ENCODE data around the gene UQCRC2.
"Not testable (repeated sequence)": the region's sequence is repeated elsewhere in the genome, so short reads cannot be mapped to it uniquely, and the experiment has no call there.

UQCRC2 gene

DNA sequence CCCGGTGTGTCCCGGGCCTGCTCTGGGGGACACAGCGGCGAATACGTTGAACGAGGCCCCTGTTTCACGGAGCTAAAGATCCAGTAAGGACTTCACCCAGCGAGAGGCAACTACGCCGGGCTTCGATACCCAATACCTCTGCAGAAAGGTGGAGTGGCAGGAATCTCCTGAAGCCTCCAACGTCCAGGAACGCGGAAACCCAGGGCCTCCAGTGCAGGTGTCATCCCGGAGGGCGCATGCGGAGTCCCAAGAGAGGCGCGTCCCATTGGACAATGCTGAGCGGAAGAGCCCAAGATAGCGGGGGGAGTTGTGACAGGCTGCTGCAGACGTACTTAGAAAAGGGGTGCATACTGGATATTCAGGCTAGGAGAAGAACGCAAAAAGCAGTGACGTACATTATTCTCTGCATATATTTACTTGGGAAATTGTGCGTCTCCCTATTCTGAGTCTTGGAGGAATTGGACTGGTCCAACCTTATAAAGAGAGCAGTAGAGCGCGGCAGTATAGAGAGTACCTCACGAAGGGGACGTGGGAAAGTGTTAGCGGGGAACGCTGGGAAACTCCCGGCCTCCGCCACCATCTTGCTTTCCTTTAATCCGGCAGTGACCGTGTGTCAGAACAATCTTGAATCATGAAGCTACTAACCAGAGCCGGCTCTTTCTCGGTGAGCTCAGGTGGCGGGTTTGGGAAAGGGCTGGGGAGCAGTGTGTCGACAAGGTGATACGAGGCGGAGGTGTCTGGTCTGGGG, at the start of gene UQCRC2:
UQCRC2 (plus strand) TSS at position 569 of the 748 bp plus-strand sequence; CDS start at position 632, 63 bp downstream.
- DNase-seq (ENCODE audit: low spot score): peak; percentile 96

DNA sequence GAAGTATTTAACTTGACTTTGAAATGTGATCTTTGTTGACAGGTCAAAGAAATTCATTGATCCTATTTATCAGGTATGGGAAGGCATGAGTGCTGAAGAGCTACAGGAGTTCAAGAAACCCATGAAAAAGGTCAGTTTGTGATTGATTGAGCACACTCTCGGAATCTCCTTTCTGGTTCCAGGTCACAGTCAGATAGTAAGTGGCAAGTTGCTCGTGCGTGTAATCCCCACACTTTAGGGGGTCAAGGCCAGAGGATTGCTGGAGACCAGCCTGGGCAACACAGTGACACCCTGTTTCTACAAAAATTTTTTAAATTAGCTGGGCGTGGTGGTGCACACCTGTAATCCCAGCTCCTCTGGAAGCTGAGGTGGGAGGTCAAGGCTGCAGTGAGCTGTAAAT, 20.5 kb upstream of the UQCRC2 start:
- DNase-seq (ENCODE audit: low spot score): not testable (repeated sequence)

GRCh38 chr16:21933316-21933715, 19.8 kb upstream of the UQCRC2 start:
- not testable (repeated sequence) for DNase-seq (ENCODE audit: low spot score)

DNA sequence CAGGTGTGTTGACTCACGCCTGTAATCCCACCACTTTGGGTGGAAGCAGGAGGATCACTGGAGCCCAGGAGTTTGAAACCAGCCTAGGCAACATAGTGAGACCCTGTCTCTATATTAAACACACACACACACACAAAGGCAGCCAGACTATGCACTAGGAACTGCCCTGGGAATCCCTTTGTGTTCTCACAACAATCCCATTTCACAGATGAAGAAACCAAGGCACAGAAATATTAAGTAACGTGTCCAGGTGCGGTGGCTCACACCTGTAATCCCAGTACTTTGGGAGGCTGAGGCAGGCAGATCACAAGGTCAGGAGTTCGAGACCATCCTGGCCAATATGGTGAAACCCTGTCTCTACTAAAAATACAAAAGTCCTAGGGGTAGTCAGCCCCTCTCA, 19.4 kb upstream of the UQCRC2 start:
- not testable (repeated sequence) for DNase-seq (ENCODE audit: low spot score)

DNA sequence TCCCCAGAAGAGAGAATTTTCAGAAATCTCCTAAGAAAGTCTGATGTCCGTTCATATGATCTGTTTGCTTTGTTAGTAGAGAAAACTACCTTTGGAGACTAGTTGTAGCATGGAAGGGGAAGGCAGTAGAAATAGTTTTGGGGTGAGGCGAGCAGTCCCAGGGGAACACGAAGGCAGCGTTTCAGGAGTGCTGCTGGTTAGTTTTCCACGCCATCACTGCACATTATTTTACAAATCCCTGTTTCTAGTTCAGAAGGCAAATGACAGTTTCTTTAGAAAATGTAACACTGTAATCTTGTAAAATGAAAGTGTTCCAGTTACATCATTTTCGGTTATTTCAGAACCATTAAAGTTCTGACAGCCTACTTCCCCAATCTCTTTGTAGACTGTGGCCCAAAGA, 16.9 kb upstream of the UQCRC2 start:
- not testable (repeated sequence) for DNase-seq (ENCODE audit: low spot score)

GRCh38 chr16:21937336-21937829, 15.8 kb upstream of the UQCRC2 start:
- peak; percentile 52 for DNase-seq (ENCODE audit: low spot score)

- DNase-seq (ENCODE audit: low spot score): no peak
Observed at GRCh38 chr16:21940570-21940969, 12.6 kb upstream of the UQCRC2 start.

- DNase-seq (ENCODE audit: low spot score): no peak
Observed at GRCh38 chr16:21943571-21943970, 9.6 kb upstream of the UQCRC2 start.

DNA sequence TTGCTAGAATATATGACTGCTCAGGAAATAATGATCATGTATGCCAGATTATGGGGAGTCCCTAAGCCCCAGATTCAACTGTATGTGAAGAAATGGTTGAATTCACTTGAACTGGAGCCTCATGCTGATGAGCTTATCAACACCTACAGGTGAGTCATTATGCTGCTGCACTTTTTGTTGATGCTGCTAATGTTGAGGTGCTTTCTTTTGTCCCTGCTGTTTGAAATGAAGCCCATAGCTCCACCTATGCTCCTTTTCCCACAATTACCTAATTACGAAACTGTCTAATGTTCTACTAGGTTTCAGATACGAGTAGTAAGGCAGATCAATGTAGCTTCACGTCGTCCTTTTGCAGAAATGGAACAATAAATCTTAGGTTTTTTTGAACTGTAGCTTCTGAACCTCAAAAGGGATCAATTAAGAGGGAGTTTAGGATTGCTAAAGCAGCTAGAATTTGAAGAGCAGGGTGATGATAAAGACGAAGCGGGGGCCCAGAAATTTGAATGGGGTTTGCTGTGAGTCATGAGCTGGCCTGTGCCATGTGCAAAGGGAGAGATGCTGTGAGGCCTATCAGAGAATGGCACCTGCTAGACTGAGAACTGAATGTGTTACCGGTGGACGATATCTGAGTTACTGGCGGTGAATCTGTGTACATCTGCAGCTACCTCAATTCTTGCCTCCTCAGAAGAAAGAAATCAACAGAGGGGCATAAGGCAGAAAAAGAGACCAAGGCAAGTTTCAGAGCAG, 6.1 kb upstream of the UQCRC2 start:
- DNase-seq (ENCODE audit: low spot score): no peak

DNA sequence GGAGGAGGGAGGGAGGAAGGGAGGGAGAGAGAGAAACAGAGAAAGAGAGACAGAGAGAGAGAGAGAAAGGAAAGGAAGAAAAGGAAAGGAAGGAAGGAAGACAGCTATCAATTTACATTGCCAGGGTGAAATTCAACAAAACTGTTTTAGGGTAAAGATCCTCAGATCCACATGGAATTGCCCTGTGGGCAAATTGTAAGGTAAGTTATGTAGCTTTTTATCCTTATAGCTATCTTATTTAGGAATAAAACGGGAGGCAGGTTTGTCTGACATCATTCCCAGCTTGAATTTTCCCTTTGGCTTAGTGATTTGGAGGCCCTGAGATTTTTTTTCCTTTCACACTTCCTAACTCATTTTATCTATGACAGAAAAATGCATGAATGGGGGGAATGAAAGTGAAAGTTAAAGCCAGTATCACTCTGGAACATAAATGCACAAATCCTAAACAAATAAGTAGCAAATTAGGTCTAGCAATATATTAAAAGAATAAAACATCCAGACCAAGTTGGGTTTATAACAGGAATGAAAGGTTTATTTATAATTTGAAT, 3.4 kb upstream of the UQCRC2 start:
- DNase-seq (ENCODE audit: low spot score): no peak

- DNase-seq (ENCODE audit: low spot score): peak; percentile 39
Observed at GRCh38 chr16:21950782-21951521, 2.2 kb upstream of the UQCRC2 start.

GRCh38 chr16:21952040-21952792, 945 bp upstream of the UQCRC2 start:
- DNase-seq (ENCODE audit: low spot score): peak; percentile 81

- DNase-seq (ENCODE audit: low spot score): no peak
Observed at GRCh38 chr16:21953541-21953902, 361 bp downstream of the UQCRC2 start.

GRCh38 chr16:21957714-21958346, 4.7 kb downstream of the UQCRC2 start:
- no peak for DNase-seq (ENCODE audit: low spot score)

- no peak for DNase-seq (ENCODE audit: low spot score)
Observed at GRCh38 chr16:21959050-21959449, 5.9 kb downstream of the UQCRC2 start.

GRCh38 chr16:21962475-21962874, 9.3 kb downstream of the UQCRC2 start:
- no peak for DNase-seq (ENCODE audit: low spot score)

DNA sequence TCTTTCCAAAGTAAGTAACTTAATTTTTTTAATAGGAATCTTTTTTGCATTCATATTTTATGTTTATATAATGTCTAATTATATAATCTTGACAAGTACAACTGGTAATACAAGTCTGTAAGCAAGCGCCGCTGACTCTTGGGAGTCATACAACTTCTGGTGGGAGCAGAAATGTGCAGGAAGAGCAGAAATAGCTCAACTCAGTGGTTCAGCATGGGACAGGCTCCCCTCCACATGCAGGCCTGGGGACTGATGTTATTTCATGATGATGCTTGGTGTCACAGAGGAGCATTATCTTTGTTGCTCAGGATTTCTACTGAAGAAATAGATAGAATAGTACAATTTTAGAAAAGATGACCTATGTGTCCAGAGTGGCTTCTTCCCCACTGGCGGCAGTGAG, 10.7 kb downstream of the UQCRC2 start:
- no peak for DNase-seq (ENCODE audit: low spot score)

- no peak for DNase-seq (ENCODE audit: low spot score)
Observed at GRCh38 chr16:21964353-21964752, 11.2 kb downstream of the UQCRC2 start.

DNA sequence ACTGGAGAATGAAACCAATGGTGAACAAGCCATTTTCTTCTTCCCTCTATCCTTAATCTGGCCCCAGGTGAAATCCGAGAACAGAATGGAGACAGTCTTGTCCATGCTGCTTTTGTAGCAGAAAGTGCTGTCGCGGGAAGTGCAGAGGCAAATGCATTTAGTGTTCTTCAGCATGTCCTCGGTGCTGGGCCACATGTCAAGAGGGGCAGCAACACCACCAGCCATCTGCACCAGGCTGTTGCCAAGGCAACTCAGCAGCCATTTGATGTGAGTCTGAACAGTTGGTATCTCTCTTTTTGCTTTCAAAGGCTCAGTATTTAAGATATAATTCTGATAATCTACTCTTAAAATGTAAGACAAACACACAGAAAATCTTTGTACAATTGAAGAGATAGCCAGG, 18.7 kb downstream of the UQCRC2 start:
- no peak for DNase-seq (ENCODE audit: low spot score)

- DNase-seq (ENCODE audit: low spot score): no peak
Observed at GRCh38 chr16:21973945-21974344, 20.8 kb downstream of the UQCRC2 start.

GRCh38 chr16:21980032-21980431, 26.9 kb downstream of the UQCRC2 start:
- DNase-seq (ENCODE audit: low spot score): no peak
